Tibial nerve (tissue), 3 donors: ENCODE measurements around the gene MYH8.

Experiments used
- POLR2A ChIP-seq, 2 donors: fragments of 450-650 bp; IDR thresholded peaks; one replicate each; pipeline ENCODE4 v1.6.1; 2017; ENCODE audit warnings: antibody characterized with exemption in 2 of 2, mild to moderate bottlenecking in 2 of 2, moderate library complexity in 2 of 2
- TF ChIP-seq, protein P1 (sequence below), 5 experiments: fragments of 200-600 bp in 3 of 5; fragments of 450-650 bp in 2 of 5; sonication (generic) in 3 of 5; IDR thresholded peaks; one replicate each; pipeline ENCODE4 v1.5.1; 2016 to 2019; ENCODE audit warnings: antibody characterized with exemption in 5 of 5, mild to moderate bottlenecking in 3 of 5, moderate library complexity in 2 of 5

DNA sequence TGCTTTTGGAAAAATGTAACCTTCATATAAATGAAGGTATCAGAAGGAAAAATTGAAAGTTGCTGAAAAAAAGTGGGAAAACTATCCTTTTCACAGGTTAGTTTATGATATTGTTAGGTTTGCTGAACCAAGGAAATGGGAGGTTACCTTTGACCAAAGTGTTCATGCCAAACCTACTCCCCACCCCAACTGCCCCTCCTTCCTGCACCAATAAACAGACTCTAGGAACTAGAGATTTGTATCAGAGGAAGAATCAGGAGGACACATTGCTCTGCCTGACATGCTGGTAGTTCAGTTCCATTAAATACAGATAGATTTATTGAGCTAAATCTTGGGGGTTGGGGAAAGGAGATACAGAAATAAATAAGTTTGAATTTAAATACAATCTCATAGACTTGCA is 18.2 kb downstream of the MYH8 start:
- no peak for TF ChIP-seq POLR2A (IDR thresholded peaks at IDR 0.05)
- TF ChIP-seq, protein P1, sequence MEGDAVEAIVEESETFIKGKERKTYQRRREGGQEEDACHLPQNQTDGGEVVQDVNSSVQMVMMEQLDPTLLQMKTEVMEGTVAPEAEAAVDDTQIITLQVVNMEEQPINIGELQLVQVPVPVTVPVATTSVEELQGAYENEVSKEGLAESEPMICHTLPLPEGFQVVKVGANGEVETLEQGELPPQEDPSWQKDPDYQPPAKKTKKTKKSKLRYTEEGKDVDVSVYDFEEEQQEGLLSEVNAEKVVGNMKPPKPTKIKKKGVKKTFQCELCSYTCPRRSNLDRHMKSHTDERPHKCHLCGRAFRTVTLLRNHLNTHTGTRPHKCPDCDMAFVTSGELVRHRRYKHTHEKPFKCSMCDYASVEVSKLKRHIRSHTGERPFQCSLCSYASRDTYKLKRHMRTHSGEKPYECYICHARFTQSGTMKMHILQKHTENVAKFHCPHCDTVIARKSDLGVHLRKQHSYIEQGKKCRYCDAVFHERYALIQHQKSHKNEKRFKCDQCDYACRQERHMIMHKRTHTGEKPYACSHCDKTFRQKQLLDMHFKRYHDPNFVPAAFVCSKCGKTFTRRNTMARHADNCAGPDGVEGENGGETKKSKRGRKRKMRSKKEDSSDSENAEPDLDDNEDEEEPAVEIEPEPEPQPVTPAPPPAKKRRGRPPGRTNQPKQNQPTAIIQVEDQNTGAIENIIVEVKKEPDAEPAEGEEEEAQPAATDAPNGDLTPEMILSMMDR (IDR thresholded peaks at IDR 0.05): no peak
